IMR-90 (cell line): Measurements from ENCODE around the gene PRKAB1. TPM values are rescaled to one million over a fixed set of nuclear protein-coding genes. Genes with fewer than 3 reads are reported as not detected.

Experiments used
- ATAC-seq: fragments of 200-7000 bp; cut with Tn5 transposase; 2 replicates; pipeline ENCODE4 v1.9.1; 2020; ENCODE audit warnings: low read depth, mild to moderate bottlenecking, moderate library complexity
- BruUV-seq: library from RNA; stranded (reverse); fragments of 400-500 nt; replicated peaks from 2 replicates; lab custom pipeline; 2021; lab: Mats Ljungman, UMichigan
- CTCF ChIA-PET: fragments of 300-600 bp; formaldehyde crosslinking; extraction: SDS; loops from one replicate; lab custom pipeline; 2021; ENCODE audit warnings: antibody characterized with exemption; lab: Yijun Ruan, JAX
- POLR2A ChIA-PET: fragments of 300-600 bp; sonication (Branson Sonifier 250); formaldehyde crosslinking; loops from one replicate; lab custom pipeline; 2022; ENCODE audit warnings: antibody characterized with exemption; ENCODE audit not compliant: unreplicated experiment; lab: Charles Lee
- DNase-seq: peaks from one replicate; pipeline ENCODE4 v3.0.0; 2013
- H2AFZ ChIP-seq: replicated peaks from 2 replicates; pipeline ENCODE3; 2013; ENCODE audit warnings: low read length, mild to moderate bottlenecking; ENCODE audit not compliant: poor library complexity
- H2AK5ac ChIP-seq: 2 replicates; pipeline ENCODE4 v1.6.1; 2013; ENCODE audit warnings: low read depth, low read length, inconsistent platforms
- H2AK9ac ChIP-seq: replicated peaks from 2 replicates; pipeline ENCODE3; 2013; ENCODE audit warnings: mild to moderate bottlenecking, low read depth, low read length, moderate library complexity; ENCODE audit not compliant: poor library complexity
- H2BK120ac ChIP-seq: 2 replicates; pipeline ENCODE4 v1.6.1; 2013; ENCODE audit warnings: low read depth, low read length, inconsistent platforms
- H2BK15ac ChIP-seq: 3 replicates; pipeline ENCODE4 v1.6.1; 2013; ENCODE audit warnings: low read depth, low read length, inconsistent platforms
- H2BK20ac ChIP-seq: 2 replicates; pipeline ENCODE4 v1.6.1; 2013; ENCODE audit warnings: low read depth, mild to moderate bottlenecking, inconsistent platforms, low read length, moderate library complexity
- H2BK5ac ChIP-seq: 2 replicates; pipeline ENCODE4 v1.6.1; 2013; ENCODE audit warnings: mild to moderate bottlenecking, low read depth, low read length, inconsistent platforms; ENCODE audit not compliant: poor library complexity, severe bottlenecking
- H3K14ac ChIP-seq: replicated peaks from 2 replicates; pipeline ENCODE4 v1.6.1; 2013; ENCODE audit warnings: low read depth, low read length, inconsistent platforms
- H3K18ac ChIP-seq: 2 replicates; pipeline ENCODE4 v1.6.1; 2013; ENCODE audit warnings: low read depth, low read length, control low read depth
- H3K23ac ChIP-seq: 2 replicates; pipeline ENCODE4 v1.6.1; 2013; ENCODE audit warnings: low read depth, low read length, inconsistent platforms
- H3K27ac ChIP-seq: 2 replicates; pipeline ENCODE4 v1.5.1; 2013; ENCODE audit warnings: mild to moderate bottlenecking, control low read depth, low read length; ENCODE audit not compliant: insufficient read depth
- H3K27me3 ChIP-seq: 2 replicates; pipeline ENCODE4 v1.6.1; 2013; ENCODE audit warnings: low read length; ENCODE audit not compliant: control insufficient read depth, insufficient read depth
- H3K36me3 ChIP-seq: 2 replicates; pipeline ENCODE4 v1.6.1; 2013; ENCODE audit warnings: low read length, mixed read lengths; ENCODE audit not compliant: control insufficient read depth, insufficient read depth
- H3K4ac ChIP-seq: 2 replicates; pipeline ENCODE4 v1.6.1; 2013; ENCODE audit warnings: low read depth, low read length, inconsistent platforms
- H3K4me1 ChIP-seq: 2 replicates; pipeline ENCODE4 v1.6.1; 2013; ENCODE audit warnings: low read length, mixed read lengths; ENCODE audit not compliant: control insufficient read depth, insufficient read depth
- H3K4me2 ChIP-seq: 2 replicates; pipeline ENCODE4 v1.6.1; 2013; ENCODE audit warnings: low read depth, mild to moderate bottlenecking, control low read depth, low read length, moderate library complexity
- H3K4me3 ChIP-seq: 2 replicates; pipeline ENCODE4 v1.5.1; 2013; ENCODE audit warnings: low read depth, mild to moderate bottlenecking, control low read depth, low read length, moderate library complexity; ENCODE audit not compliant: insufficient read depth
- H3K56ac ChIP-seq: 2 replicates; pipeline ENCODE4 v1.6.1; 2013; ENCODE audit warnings: low read length, inconsistent platforms; ENCODE audit not compliant: insufficient read depth; ENCODE audit errors: extremely low read depth
- H3K79me1 ChIP-seq, 2 experiments: 2 replicates each; pipeline ENCODE4 v1.6.1; 2013; ENCODE audit warnings: low read length in 2 of 2, inconsistent platforms in 1 of 2, low read depth in 1 of 2
- H3K9ac ChIP-seq: 2 replicates; pipeline ENCODE4 v1.6.1; 2013; ENCODE audit warnings: low read depth, low read length, control low read depth
- H3K9me1 ChIP-seq: 2 replicates; pipeline ENCODE4 v1.6.1; 2013; ENCODE audit warnings: low read length, inconsistent platforms; ENCODE audit not compliant: insufficient read depth
- H3K9me3 ChIP-seq: 2 replicates; pipeline ENCODE4 v1.6.1; 2013; ENCODE audit warnings: low read length; ENCODE audit not compliant: control insufficient read depth, insufficient read depth
- H4K20me1 ChIP-seq: 2 replicates; pipeline ENCODE4 v1.6.1; 2013; ENCODE audit warnings: low read length, inconsistent platforms; ENCODE audit not compliant: insufficient read depth
- H4K5ac ChIP-seq: 2 replicates; pipeline ENCODE4 v1.6.1; 2013; ENCODE audit warnings: mild to moderate bottlenecking, low read depth, low read length, control low read depth
- H4K8ac ChIP-seq, 2 experiments: 2 replicates each; pipeline ENCODE4 v1.6.1; 2013; ENCODE audit warnings: low read depth in 2 of 2, low read length in 2 of 2, control low read depth in 1 of 2, inconsistent platforms in 1 of 2
- H4K91ac ChIP-seq: 2 replicates; pipeline ENCODE4 v1.6.1; 2013; ENCODE audit warnings: low read depth, low read length, inconsistent platforms; ENCODE audit not compliant: insufficient read depth
- RCOR1 ChIP-seq: IDR thresholded peaks from 2 replicates; pipeline ENCODE4 v1.6.1; 2012; ENCODE audit warnings: mild to moderate bottlenecking, low read length, improper control_type of control experiment; ENCODE audit not compliant: insufficient replicate concordance
- WGBS, 2 experiments: methylation state at CpG; one replicate each; pipeline versions ENCODE4 v1.1.5 to v1.1.7; 2013; ENCODE audit warnings: missing lambda C conversion rate in 2 of 2; ENCODE audit not compliant: insufficient read length in 1 of 2; ENCODE audit errors: extremely low coverage in 2 of 2; 5-methylcytosine and 5-hydroxymethylcytosine counted together
- dilution Hi-C: fragments of 300-500 bp; cut with HindIII; formaldehyde crosslinking; loops from one replicate; pipeline ENCODE4 v1.14.3; 2018; ENCODE audit warnings: low sequenced_read_pairs; ENCODE audit not compliant: unreplicated experiment
- in situ Hi-C: fragments of 300-500 bp; cut with MboI; formaldehyde crosslinking; loops from 3 replicates; pipeline ENCODE4 v1.14.3; 2019; ENCODE audit warnings: low sequenced_read_pairs, inconsistent platforms, mixed read lengths
- intact Hi-C: fragments of 100-400 bp; cut with micrococcal nuclease; formaldehyde crosslinking; loops from 2 replicates; pipeline ENCODE4 v1.10.0; 2022
- polyA plus RNA-seq, 3 experiments: library from polyadenylated mRNA; depleted of rRNA; stranded (reverse); fragments of >200 nt; gene quantifications; 2 replicates each; pipeline ENCODE4 v1.2.3, GENCODE V29; 2012; ENCODE audit warnings: low replicate concordance in 1 of 3
- total RNA-seq: library from RNA; depleted of rRNA; stranded (reverse); fragments of >200 nt; gene quantifications from 2 replicates; pipeline ENCODE4 v1.2.3, GENCODE V29; 2012

PRKAB1 gene
- total and polyA plus RNA-seq, 2 of the 4 experiments (the other 2 are of a cell fraction), result 9.7 to 19.3 TPM

GRCh38 chr12:119684711-119685369 lies 16.9 kb downstream of the PRKAB1 start:
- Histone ChIP-seq H3K18ac (no peak overlapping the region), H2BK20ac (no peak overlapping the region), H2BK120ac (no peak overlapping the region), H3K4ac (no peak overlapping the region), H3K27me3 (no peaks in the 10 kb centered on the region), H3K9ac (no peak overlapping the region), H3K4me2 (no peak overlapping the region), H2BK15ac (no peak overlapping the region), H4K5ac (no peak overlapping the region), H4K91ac (no peak overlapping the region), H3K27ac (no peak overlapping the region), H2AFZ (no peak overlapping the region), H3K23ac (no peak overlapping the region), H3K9me3 (no peaks in the 10 kb centered on the region), H3K14ac (no peak overlapping the region), H3K56ac (no peak overlapping the region), H3K36me3 (peaks cover 22% of the 10 kb centered on the region), H3K9me1 (peaks cover 5% of the 10 kb centered on the region; the same call in 1 of the 2 replicates), H3K4me3 (no peak overlapping the region), H2BK5ac (no peak overlapping the region), H3K4me1 (no peaks in the 10 kb centered on the region), H2AK9ac (no peak overlapping the region), H2AK5ac (no peak overlapping the region), H4K8ac (no peak overlapping the region), H4K20me1 (no peaks in the 10 kb centered on the region), H3K79me1 (no peaks in the 10 kb centered on the region)
- POLR2A ChIA-PET, result no interaction called here
- no peak; the same call in 1 of the 2 replicates for ATAC-seq
- TF ChIP-seq RCOR1, result no peak
- BruUV-seq, result no TSS peak
- CTCF ChIA-PET, result interaction anchor here (1.9 kb wide), 1 partner anchor 17 kb away, joined by 4 read pairs; the partner anchor contains the start of gene PRKAB1
- WGBS, 2 experiments, result 72% methylated on average over 4 of the region's 10 CpGs; no CpG with 5 or more reads in 1 of the 2 experiments
- no peak for DNase-seq
- intact Hi-C loops (no loop called here), in situ Hi-C loops (no loop called here), dilution Hi-C loops (no loop called here)
